Esophagus squamous epithelium (tissue), 5 donors: ENCODE measurements around the gene HYOU1. TPM values are rescaled to one million over a fixed set of nuclear protein-coding genes. Genes with fewer than 3 reads are reported as not detected.

Experiments used
- DNase-seq: peaks from one replicate; lab custom pipeline; 2025; lab: John Stamatoyannopoulos, UW
- H3K27ac ChIP-seq, 4 donors: fragments of 200-600 bp; sonication (generic); one replicate each; pipeline ENCODE4 v1.5.1; 2016 to 2019; ENCODE audit warnings: mild to moderate bottlenecking in 1 of 4
- H3K27me3 ChIP-seq, 4 donors: fragments of 200-600 bp; sonication (generic); 1 replicate in 3 of 4; 2 replicates in 1 of 4; pipeline versions ENCODE4 v1.5.1 to v1.6.0; 2017 to 2021; ENCODE audit warnings: antibody characterized with exemption in 1 of 4
- H3K36me3 ChIP-seq, 3 donors: fragments of 200-600 bp; sonication (generic); one replicate each; pipeline ENCODE4 v1.5.1; 2016 to 2019
- H3K4me1 ChIP-seq, 3 donors: fragments of 200-600 bp; sonication (generic); one replicate each; pipeline ENCODE4 v1.5.1; 2017 to 2019
- H3K4me3 ChIP-seq, 4 donors: fragments of 200-600 bp; sonication (generic); 1 replicate in 3 of 4; 2 replicates in 1 of 4; pipeline ENCODE4 v1.5.1; 2016 to 2019; ENCODE audit warnings: mild to moderate bottlenecking in 2 of 4, moderate library complexity in 1 of 4
- H3K9me3 ChIP-seq, 3 donors: fragments of 200-600 bp; sonication (generic); one replicate each; pipeline ENCODE4 v1.5.1; 2016 to 2019
- POLR2A ChIP-seq, 4 donors: fragments of 450-650 bp; IDR thresholded peaks; one replicate each; pipeline ENCODE4 v1.6.1; 2017; ENCODE audit warnings: antibody characterized with exemption in 4 of 4, mild to moderate bottlenecking in 4 of 4, moderate library complexity in 3 of 4
- WGBS, 2 donors: methylation state at CpG; one replicate each; pipeline ENCODE4 v1.1.5; 2018; 5-methylcytosine and 5-hydroxymethylcytosine counted together
- intact Hi-C: fragments of 100-400 bp; cut with DNase I; formaldehyde crosslinking; loops from one replicate; pipeline ENCODE4 v1.15.0; 2022
- total RNA-seq, 4 donors: library from RNA; depleted of rRNA; stranded (reverse); fragments of >200 nt; gene quantifications; one replicate each; pipeline ENCODE4 v1.1.0, GENCODE V29; 2016
- TF ChIP-seq, protein P1 (sequence below), 6 experiments: fragments of 450-650 bp in 4 of 6; fragments of 200-600 bp in 2 of 6; sonication (generic) in 2 of 6; IDR thresholded peaks; one replicate each; pipeline ENCODE4 v1.5.1; 2016 to 2019; ENCODE audit warnings: antibody characterized with exemption in 6 of 6, mild to moderate bottlenecking in 4 of 6, moderate library complexity in 4 of 6
- donor health status: DM: yes; HTN: yes; CAD: no.

The HYOU1 gene
- total RNA-seq, 4 donors from 2014 or later, result 44.1 to 93.8 (median 65.4) TPM

DNA sequence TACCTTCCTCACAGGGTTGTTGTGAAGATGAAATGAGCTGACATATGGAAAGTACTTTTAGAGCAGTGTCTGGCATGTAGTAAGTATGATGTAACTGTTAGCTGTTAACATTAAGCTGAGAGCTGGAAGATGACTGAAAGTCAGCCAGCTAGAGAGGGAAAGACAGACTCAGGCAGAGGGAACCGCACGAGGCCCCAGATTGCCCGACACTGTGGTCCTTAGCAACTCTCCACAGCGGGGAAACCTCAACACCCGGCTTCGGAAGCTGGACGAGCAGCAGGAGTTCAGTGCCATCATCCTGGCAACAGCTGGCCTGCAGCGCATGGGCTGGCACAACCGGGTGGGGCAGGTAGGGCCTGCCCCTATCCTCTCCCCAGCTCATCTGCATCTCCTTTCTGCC is 34.2 kb upstream of the HYOU1 start:
- Histone ChIP-seq H3K27ac (no peak overlapping the region), H3K4me3 (no peak overlapping the region), H3K4me1 (peaks cover 16 to 48% (median 22%) of the 10 kb centered on the region in 3 donors), H3K36me3 (peaks cover 0 to 17% (median 0%) of the 10 kb centered on the region in 3 donors), H3K27me3 (no peaks in the 10 kb centered on the region), H3K9me3 (no peaks in the 10 kb centered on the region)
- WGBS, 2 donors, result 75 to 78% methylated on average over 6 to 9 of the region's 9 CpGs
- TF ChIP-seq, protein P1, sequence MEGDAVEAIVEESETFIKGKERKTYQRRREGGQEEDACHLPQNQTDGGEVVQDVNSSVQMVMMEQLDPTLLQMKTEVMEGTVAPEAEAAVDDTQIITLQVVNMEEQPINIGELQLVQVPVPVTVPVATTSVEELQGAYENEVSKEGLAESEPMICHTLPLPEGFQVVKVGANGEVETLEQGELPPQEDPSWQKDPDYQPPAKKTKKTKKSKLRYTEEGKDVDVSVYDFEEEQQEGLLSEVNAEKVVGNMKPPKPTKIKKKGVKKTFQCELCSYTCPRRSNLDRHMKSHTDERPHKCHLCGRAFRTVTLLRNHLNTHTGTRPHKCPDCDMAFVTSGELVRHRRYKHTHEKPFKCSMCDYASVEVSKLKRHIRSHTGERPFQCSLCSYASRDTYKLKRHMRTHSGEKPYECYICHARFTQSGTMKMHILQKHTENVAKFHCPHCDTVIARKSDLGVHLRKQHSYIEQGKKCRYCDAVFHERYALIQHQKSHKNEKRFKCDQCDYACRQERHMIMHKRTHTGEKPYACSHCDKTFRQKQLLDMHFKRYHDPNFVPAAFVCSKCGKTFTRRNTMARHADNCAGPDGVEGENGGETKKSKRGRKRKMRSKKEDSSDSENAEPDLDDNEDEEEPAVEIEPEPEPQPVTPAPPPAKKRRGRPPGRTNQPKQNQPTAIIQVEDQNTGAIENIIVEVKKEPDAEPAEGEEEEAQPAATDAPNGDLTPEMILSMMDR (IDR thresholded peaks at IDR 0.05), result no peak
- TF ChIP-seq POLR2A (IDR thresholded peaks at IDR 0.05), result no peak
- intact Hi-C loops, result loop anchor here (10.0 kb wide), 1 partner anchor 104 kb away; no protein-coding TSS in a partner anchor
- no peak for DNase-seq

DNA sequence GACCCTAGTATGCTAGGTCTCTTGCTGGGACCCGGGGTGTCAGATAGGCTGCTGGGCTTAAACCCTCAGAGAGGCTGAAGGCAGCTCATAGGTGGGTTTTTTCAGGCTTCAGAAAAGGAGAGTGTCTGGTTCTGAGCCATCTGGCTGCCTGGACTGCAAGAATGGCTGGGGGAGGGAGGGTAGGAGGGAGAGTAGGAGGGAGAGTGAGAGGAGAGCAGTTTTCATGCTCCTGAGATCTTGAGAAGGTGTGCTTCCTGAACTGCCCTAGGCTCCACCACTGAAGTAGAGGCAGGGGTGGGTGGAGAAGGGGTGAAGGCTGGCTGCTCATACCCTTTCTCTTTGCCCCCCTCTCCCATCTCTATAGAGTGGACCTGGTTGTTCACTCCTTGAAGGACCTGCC is 32.3 kb upstream of the HYOU1 start:
- TF ChIP-seq POLR2A (IDR thresholded peaks at IDR 0.05), result no peak
- TF ChIP-seq, protein P1 (IDR thresholded peaks at IDR 0.05), result no peak
- H3K27me3 ChIP-seq, result no peaks in the 10 kb centered on the region
- no peak for DNase-seq
- intact Hi-C loops, result no loop called here
- peaks cover 28 to 54% (median 28%) of the 10 kb centered on the region in 3 donors for H3K4me1 ChIP-seq
- H3K36me3 ChIP-seq, result peaks cover 0 to 16% (median 0%) of the 10 kb centered on the region in 3 donors
- H3K9me3 ChIP-seq, result no peaks in the 10 kb centered on the region
- 100% methylated on average over 1 of the region's 1 CpG; no CpG with 5 or more reads in 1 of the 2 donors for WGBS, 2 donors
- no peak overlapping the region for H3K27ac ChIP-seq
- no peak overlapping the region for H3K4me3 ChIP-seq

DNA sequence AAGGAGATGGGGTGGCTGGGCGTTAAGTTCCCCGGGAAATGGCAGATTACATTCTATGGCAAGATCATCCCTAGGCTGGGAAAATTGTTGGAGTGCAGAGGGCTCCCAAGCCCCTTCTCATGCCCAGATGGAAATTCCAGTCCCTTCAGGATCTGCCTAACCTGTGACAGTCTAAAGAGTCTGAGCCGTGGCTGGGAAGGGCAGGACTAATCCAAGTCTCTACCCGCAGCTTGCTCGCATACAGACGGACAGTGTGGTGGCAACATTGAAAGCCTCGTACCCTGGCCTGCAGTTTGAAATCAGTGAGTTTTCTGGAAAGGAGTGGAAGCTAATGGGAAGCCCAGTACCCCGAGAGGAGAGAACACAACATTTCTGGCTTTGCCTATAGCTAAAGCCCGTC is 31.4 kb upstream of the HYOU1 start:
- 91 to 92% methylated on average over 9 of the region's 9 CpGs for WGBS, 2 donors
- Histone ChIP-seq H3K27ac (no peak overlapping the region), H3K36me3 (peaks cover 0 to 16% (median 0%) of the 10 kb centered on the region in 3 donors), H3K4me3 (no peak overlapping the region), H3K4me1 (peaks cover 23 to 53% (median 25%) of the 10 kb centered on the region in 3 donors), H3K9me3 (no peaks in the 10 kb centered on the region), H3K27me3 (no peaks in the 10 kb centered on the region)
- intact Hi-C loops, result no loop called here
- no peak for DNase-seq
- TF ChIP-seq, protein P1 (IDR thresholded peaks at IDR 0.05), result no peak
- no peak for TF ChIP-seq POLR2A (IDR thresholded peaks at IDR 0.05)

GRCh38 chr11:119087747-119088241 is 30.8 kb upstream of the HYOU1 start:
- DNase-seq, result no peak
- Histone ChIP-seq H3K27ac (no peak overlapping the region), H3K9me3 (no peaks in the 10 kb centered on the region), H3K4me3 (no peak overlapping the region), H3K36me3 (peaks cover 0 to 17% (median 0%) of the 10 kb centered on the region in 3 donors), H3K4me1 (peaks cover 17 to 47% (median 19%) of the 10 kb centered on the region in 3 donors), H3K27me3 (no peaks in the 10 kb centered on the region)
- 80 to 100% methylated on average over 1 of the region's 2 CpGs for WGBS, 2 donors
- TF ChIP-seq POLR2A (IDR thresholded peaks at IDR 0.05), result no peak
- TF ChIP-seq, protein P1 (IDR thresholded peaks at IDR 0.05), result no peak
- intact Hi-C loops, result no loop called here

DNA sequence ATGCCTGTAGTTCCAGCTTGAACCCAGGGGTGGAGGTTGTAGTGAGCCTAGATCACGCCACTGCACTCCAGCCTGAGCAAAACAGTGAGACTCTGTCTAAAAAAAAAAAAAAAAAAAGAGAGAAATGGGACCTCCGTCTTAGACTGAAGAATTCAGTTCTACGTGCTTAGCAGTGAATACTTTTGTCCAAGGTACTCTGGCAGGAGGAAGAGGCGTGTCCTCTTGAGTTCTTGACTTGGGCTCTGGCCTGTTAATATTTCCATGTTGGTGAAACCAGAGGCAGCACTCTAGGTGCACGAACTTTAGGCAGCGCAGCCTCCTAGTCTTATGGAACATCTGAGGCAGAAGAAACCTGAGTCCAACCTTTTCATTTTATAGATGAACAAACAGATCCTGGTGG is 30.1 kb upstream of the HYOU1 start:
- 86 to 89% methylated on average over 6 of the region's 6 CpGs for WGBS, 2 donors
- intact Hi-C loops, result no loop called here

More for the DNA sequence above, 30.1 kb upstream of the HYOU1 start:
- H3K36me3 ChIP-seq, result peaks cover 0 to 17% (median 2%) of the 10 kb centered on the region in 3 donors
- H3K27ac ChIP-seq, result no peak overlapping the region
- TF ChIP-seq, protein P1 (IDR thresholded peaks at IDR 0.05), result no peak
- TF ChIP-seq POLR2A (IDR thresholded peaks at IDR 0.05), result no peak
- DNase-seq, result no peak
- peaks cover 13 to 40% (median 16%) of the 10 kb centered on the region in 3 donors for H3K4me1 ChIP-seq
- no peaks in the 10 kb centered on the region for H3K9me3 ChIP-seq
- H3K27me3 ChIP-seq, result no peaks in the 10 kb centered on the region
- H3K4me3 ChIP-seq, result no peak overlapping the region
